A673 (cell line): ENCODE data around the gene NEGR1. TPM values are rescaled to one million over a fixed set of nuclear protein-coding genes. Genes with fewer than 3 reads are reported as not detected.
A peak's percentile ranks its signal among the peaks of the same experiment; 100 is the strongest.

Source experiments
- BruUV-seq: library from RNA; stranded (reverse); fragments of 400-500 nt; replicated peaks from 2 replicates; lab custom pipeline; 2021; lab: Mats Ljungman, UMichigan
- CTCF ChIA-PET: fragments of 300-600 bp; sonication (Branson Sonifier 250); formaldehyde crosslinking; loops from one replicate; lab custom pipeline; 2022; ENCODE audit warnings: antibody characterized with exemption; lab: Charles Lee
- POLR2A ChIA-PET: fragments of 300-600 bp; sonication (Branson Sonifier 250); formaldehyde crosslinking; loops from one replicate; lab custom pipeline; 2022; ENCODE audit warnings: antibody characterized with exemption; ENCODE audit not compliant: low non-redundant PET; lab: Charles Lee
- DNase-seq: peaks from one replicate; pipeline ENCODE4 v3.0.0-alpha.2; 2015; ENCODE audit warnings: low spot score
- H3K27ac ChIP-seq: fragments of 200-600 bp; sonication (generic); 2 replicates; pipeline ENCODE4 v1.5.1; 2016; ENCODE audit warnings: mixed run types, low read depth, mild to moderate bottlenecking, mixed read lengths, antibody characterized with exemption, low read length; ENCODE audit not compliant: poor library complexity, severe bottlenecking
- H3K27me3 ChIP-seq: fragments of 200-600 bp; sonication (generic); replicated peaks from 2 replicates; pipeline ENCODE4 v1.6.1; 2017; ENCODE audit warnings: mixed run types, low read depth, mild to moderate bottlenecking, mixed read lengths, antibody characterized with exemption, low read length; ENCODE audit not compliant: insufficient read depth, poor library complexity
- H3K36me3 ChIP-seq: fragments of 200-600 bp; sonication (generic); 2 replicates; pipeline ENCODE4 v1.6.1; 2016; ENCODE audit warnings: mixed run types, mild to moderate bottlenecking, mixed read lengths, antibody characterized with exemption, low read length; ENCODE audit not compliant: insufficient read depth, poor library complexity, severe bottlenecking
- H3K4me1 ChIP-seq: fragments of 200-600 bp; sonication (generic); 2 replicates; pipeline ENCODE4 v1.6.1; 2017; ENCODE audit warnings: mixed run types, mild to moderate bottlenecking, mixed read lengths, antibody characterized with exemption, low read length; ENCODE audit not compliant: insufficient read depth, poor library complexity, severe bottlenecking
- H3K4me3 ChIP-seq: fragments of 200-600 bp; sonication (generic); 2 replicates; pipeline ENCODE4 v1.5.1; 2016; ENCODE audit warnings: low read depth, mixed run types, mild to moderate bottlenecking, mixed read lengths, low read length; ENCODE audit not compliant: poor library complexity, severe bottlenecking
- H3K9me3 ChIP-seq: fragments of 200-600 bp; sonication (generic); 2 replicates; pipeline ENCODE4 v1.6.1; 2016; ENCODE audit warnings: mixed run types, low read depth, mild to moderate bottlenecking, mixed read lengths, antibody characterized with exemption, low read length; ENCODE audit not compliant: poor library complexity, severe bottlenecking
- CTCF ChIP-seq: fragments of 300-800, 200-600 bp; sonication (generic); conservative IDR thresholded peaks from 2 replicates; pipeline ENCODE4 v1.5.1; 2017; ENCODE audit warnings: low read depth, mild to moderate bottlenecking, antibody characterized with exemption, low read length, moderate library complexity, mixed read lengths
- EZH2 ChIP-seq: fragments of 200-600 bp; sonication (generic); IDR thresholded peaks from 2 replicates; pipeline ENCODE4 v1.6.1; 2017; ENCODE audit warnings: borderline replicate concordance, low read depth, mild to moderate bottlenecking, mixed read lengths, antibody characterized with exemption, low read length; ENCODE audit not compliant: poor library complexity, severe bottlenecking
- intact Hi-C: fragments of 100-400 bp; cut with micrococcal nuclease; formaldehyde crosslinking; loops from one replicate; pipeline ENCODE4 v1.10.0; 2022; ENCODE audit not compliant: unreplicated experiment
- total RNA-seq: library from RNA; stranded (reverse); gene quantifications from 2 replicates; pipeline ENCODE4 v1.2.3, GENCODE V29; 2021

Gene NEGR1
- total RNA-seq, 1 experiment from 2014 or later: 7.6 TPM

- peaks cover 47% of the 10 kb centered on the region for H3K4me1 ChIP-seq
- TF ChIP-seq CTCF (no peak), EZH2 (no peak)
- no TSS peak for BruUV-seq
- no peaks in the 10 kb centered on the region for H3K36me3 ChIP-seq
- H3K27ac ChIP-seq: no peak overlapping the region
- ChIA-PET POLR2A (no interaction called here), CTCF (no interaction called here)
- H3K27me3 ChIP-seq: no peaks in the 10 kb centered on the region
- no peak for DNase-seq
- H3K4me3 ChIP-seq: no peak overlapping the region
- H3K9me3 ChIP-seq: no peaks in the 10 kb centered on the region
- intact Hi-C loops: no loop called here
Measured at GRCh38 chr1:72117621-72118020, 164.7 kb downstream of the NEGR1 start.

- POLR2A ChIA-PET: no interaction called here
Measured at GRCh38 chr1:72115290-72115689, 167.0 kb downstream of the NEGR1 start.

GRCh38 chr1:72111662-72112061, 170.7 kb downstream of the NEGR1 start:
- ChIA-PET CTCF (no interaction called here), POLR2A (no interaction called here)
- Histone ChIP-seq H3K9me3 (no peaks in the 10 kb centered on the region), H3K36me3 (no peaks in the 10 kb centered on the region), H3K4me3 (no peak overlapping the region), H3K27ac (peak overlapping the region; percentile 74), H3K4me1 (peaks cover 82% of the 10 kb centered on the region), H3K27me3 (no peaks in the 10 kb centered on the region)
- peak; percentile 89 for DNase-seq
- intact Hi-C loops: loop anchor here (2.0 kb wide), 1 partner anchor 593 kb away; no protein-coding TSS in a partner anchor
- BruUV-seq: no TSS peak
- TF ChIP-seq CTCF (no peak), EZH2 (no peak)

More at GRCh38 chr1:72115290-72115689, 167.0 kb downstream of the NEGR1 start:
- BruUV-seq: no TSS peak
- TF ChIP-seq EZH2 (no peak), CTCF (no peak)
- no peaks in the 10 kb centered on the region for H3K9me3 ChIP-seq
- peaks cover 61% of the 10 kb centered on the region for H3K4me1 ChIP-seq
- peak overlapping the region; percentile 60 for H3K27ac ChIP-seq
- peak; percentile 71 for DNase-seq
- H3K27me3 ChIP-seq: no peaks in the 10 kb centered on the region
- H3K4me3 ChIP-seq: no peak overlapping the region
- H3K36me3 ChIP-seq: no peaks in the 10 kb centered on the region
- intact Hi-C loops: no loop called here
- CTCF ChIA-PET: no interaction called here
